GM23338 (cell line): ENCODE results near the gene SAFB. TPM values are rescaled to one million over a fixed set of nuclear protein-coding genes. Genes with fewer than 3 reads are reported as not detected.

ENCODE experiments used
- ATAC-seq: fragments of 200-7000 bp; cut with Tn5 transposase; 3 replicates; pipeline ENCODE4 v1.9.1; 2020
- DNase-seq: peaks from one replicate; pipeline ENCODE4 v3.0.0-alpha.2; 2015; ENCODE audit warnings: low spot score
- H2AFZ ChIP-seq: fragments of 200-600 bp; sonication (generic); 2 replicates; pipeline ENCODE4 v1.8.0; 2016; ENCODE audit warnings: antibody characterized with exemption, mild to moderate bottlenecking, moderate library complexity
- H3F3A ChIP-seq: fragments of 200-600 bp; sonication (generic); replicated peaks from 2 replicates; pipeline ENCODE4 v1.8.0; 2017; ENCODE audit warnings: antibody characterized with exemption, mixed run types, low read depth
- H3K27ac ChIP-seq: fragments of 200-600 bp; sonication (generic); 2 replicates; pipeline ENCODE4 v1.6.1; 2016; ENCODE audit warnings: low read depth
- H3K27me3 ChIP-seq: fragments of 200-600 bp; sonication (generic); 2 replicates; pipeline ENCODE4 v1.8.0; 2016; ENCODE audit warnings: mild to moderate bottlenecking, mixed run types, moderate library complexity; ENCODE audit not compliant: insufficient read depth
- H3K36me3 ChIP-seq: fragments of 200-600 bp; sonication (generic); 2 replicates; pipeline ENCODE4 v1.8.0; 2016; ENCODE audit warnings: mild to moderate bottlenecking; ENCODE audit not compliant: insufficient read depth
- H3K4me1 ChIP-seq: fragments of 200-600 bp; sonication (generic); 2 replicates; pipeline ENCODE4 v1.8.0; 2016; ENCODE audit warnings: mild to moderate bottlenecking, moderate library complexity; ENCODE audit not compliant: insufficient read depth
- H3K4me2 ChIP-seq: fragments of 200-600 bp; sonication (generic); 2 replicates; pipeline ENCODE4 v1.7.1; 2017; ENCODE audit warnings: mixed run types
- H3K4me3 ChIP-seq: fragments of 200-600 bp; sonication (generic); 2 replicates; pipeline ENCODE4 v1.6.1; 2016; ENCODE audit warnings: mixed run types
- H3K79me2 ChIP-seq: fragments of 200-600 bp; sonication (generic); replicated peaks from 2 replicates; pipeline ENCODE4 v1.8.0; 2017; ENCODE audit warnings: mild to moderate bottlenecking; ENCODE audit not compliant: insufficient read depth
- H3K9me2 ChIP-seq: fragments of 200-600 bp; sonication (generic); 2 replicates; pipeline ENCODE4 v1.8.0; 2017; ENCODE audit not compliant: insufficient read depth
- H4K20me1 ChIP-seq: fragments of 200-600 bp; sonication (generic); replicated peaks from 2 replicates; pipeline ENCODE4 v1.8.0; 2017; ENCODE audit warnings: mild to moderate bottlenecking; ENCODE audit not compliant: insufficient read depth
- H3K27ac Mint-ChIP-seq: 2 replicates; pipeline ENCODE4 v1.8.0; 2020; ENCODE audit warnings: inconsistent platforms, mild to moderate bottlenecking, moderate library complexity, mixed read lengths
- H3K27me3 Mint-ChIP-seq: 3 replicates; pipeline ENCODE4 v1.8.0; 2022; ENCODE audit warnings: low read depth, mild to moderate bottlenecking, moderate library complexity, mixed read lengths, inconsistent platforms; ENCODE audit not compliant: insufficient read depth, poor library complexity
- H3K36me3 Mint-ChIP-seq: 3 replicates; pipeline ENCODE4 v1.8.0; 2021; ENCODE audit warnings: low read depth, mild to moderate bottlenecking, inconsistent platforms, moderate library complexity, mixed read lengths
- H3K4me1 Mint-ChIP-seq: 3 replicates; pipeline ENCODE4 v1.8.0; 2020; ENCODE audit warnings: mild to moderate bottlenecking, inconsistent platforms, mixed read lengths
- H3K4me3 Mint-ChIP-seq: 3 replicates; pipeline ENCODE4 v1.8.0; 2021; ENCODE audit warnings: moderate library complexity, mild to moderate bottlenecking, inconsistent platforms, mixed read lengths
- H3K9me3 Mint-ChIP-seq: 3 replicates; pipeline ENCODE4 v1.8.0; 2020; ENCODE audit warnings: moderate library complexity, mild to moderate bottlenecking, inconsistent platforms, mixed read lengths
- CREB1 ChIP-seq: fragments of 250-450 bp; sonication (Bioruptor Pico); IDR thresholded peaks from 2 replicates; pipeline ENCODE4 v1.5.0; 2020; ENCODE audit warnings: low read depth, mild to moderate bottlenecking, moderate library complexity
- CTCF ChIP-seq, 2 experiments: fragments of 200-600 bp in 1 of 2; sonication (generic) in 1 of 2; conservative IDR thresholded peaks; 2 replicates each; pipeline versions ENCODE4 v1.5.1 to v1.6.1; 2016 to 2017; ENCODE audit warnings: antibody characterized with exemption in 2 of 2, low read depth in 2 of 2, mild to moderate bottlenecking in 2 of 2, moderate library complexity in 1 of 2
- EZH2 ChIP-seq: fragments of 200-600 bp; sonication (generic); IDR thresholded peaks from one replicate; pipeline ENCODE4 v1.8.0; 2017; ENCODE audit warnings: antibody characterized with exemption, mild to moderate bottlenecking, low read depth; ENCODE audit not compliant: unreplicated experiment
- EZH2phosphoT487 ChIP-seq: fragments of 200-600 bp; sonication (generic); IDR thresholded peaks from one replicate; pipeline ENCODE4 v1.8.1; 2018; ENCODE audit warnings: antibody characterized with exemption; ENCODE audit not compliant: unreplicated experiment
- JUNB ChIP-seq: IDR thresholded peaks from one replicate; pipeline ENCODE4 v1.6.1; 2016; ENCODE audit warnings: antibody characterized with exemption; ENCODE audit not compliant: unreplicated experiment
- NANOG ChIP-seq: IDR thresholded peaks from 2 replicates; pipeline ENCODE4 v1.6.1; 2016; ENCODE audit warnings: antibody characterized with exemption, borderline replicate concordance
- POLR2AphosphoS5 ChIP-seq: IDR thresholded peaks from 2 replicates; pipeline ENCODE4 v1.6.1; 2016; ENCODE audit warnings: antibody characterized with exemption, low read depth
- STAT1 ChIP-seq: IDR thresholded peaks from one replicate; pipeline ENCODE4 v1.6.1; 2016; ENCODE audit warnings: antibody characterized with exemption; ENCODE audit not compliant: unreplicated experiment
- ZNF114 ChIP-seq: fragments of 250-450 bp; sonication (Bioruptor Pico); IDR thresholded peaks from 2 replicates; pipeline ENCODE4 v1.5.0; 2020; ENCODE audit warnings: mild to moderate bottlenecking, moderate library complexity
- ZNF331 ChIP-seq: fragments of 250-450 bp; sonication (Bioruptor Pico); IDR thresholded peaks from 2 replicates; pipeline ENCODE4 v1.5.0; 2020; ENCODE audit warnings: low read depth, mild to moderate bottlenecking, moderate library complexity
- ZNF462 ChIP-seq: fragments of 250-450 bp; sonication (Bioruptor Pico); IDR thresholded peaks from 2 replicates; pipeline ENCODE4 v1.5.0; 2020; ENCODE audit warnings: mild to moderate bottlenecking, moderate library complexity
- polyA plus RNA-seq: library from polyadenylated mRNA; unstranded; fragments of >200 nt; fragmentation: Nextera tagmentation; extraction: Ambion mirVana; gene quantifications from 2 replicates; pipeline ENCODE4 v1.2.1, GENCODE V29; 2016
- total RNA-seq: library from RNA; depleted of rRNA; stranded (reverse); fragments of >200 nt; shearing (Covaris generic); gene quantifications from 2 replicates; pipeline ENCODE4 v1.2.3, GENCODE V29; 2014
- TF ChIP-seq, protein P1 (sequence below): IDR thresholded peaks from one replicate; pipeline ENCODE4 v1.6.1; 2018; ENCODE audit warnings: antibody characterized with exemption; ENCODE audit not compliant: unreplicated experiment
- TF ChIP-seq, protein P2 (sequence below): IDR thresholded peaks from 2 replicates; pipeline ENCODE4 v1.6.1; 2016; ENCODE audit warnings: antibody characterized with exemption

SAFB gene
- total and polyA plus RNA-seq, 2 experiments from 2014 or later, result 85.2 to 109 TPM

- Mint-ChIP-seq H3K9me3 (no peaks in the 10 kb centered on the region), H3K27ac (no peak overlapping the region), H3K27me3 (peaks cover 5% of the 10 kb centered on the region), H3K36me3 (peaks cover 94% of the 10 kb centered on the region), H3K4me3 (no peak overlapping the region), H3K4me1 (no peaks in the 10 kb centered on the region)
- Histone ChIP-seq H3K4me1 (no peaks in the 10 kb centered on the region), H4K20me1 (peaks cover 22% of the 10 kb centered on the region), H2AFZ (no peak overlapping the region), H3K27me3 (no peaks in the 10 kb centered on the region), H3K4me2 (no peak overlapping the region), H3K27ac (no peak overlapping the region), H3F3A (0 out of 2 replicates have a peak, but pooled peaks cover 5% of the 10 kb centered on the region), H3K4me3 (no peak overlapping the region), H3K79me2 (peaks cover 34% of the 10 kb centered on the region), H3K36me3 (peaks cover 79% of the 10 kb centered on the region), H3K9me2 (no peaks in the 10 kb centered on the region)
- ATAC-seq (no peak), DNase-seq (no peak)
- TF ChIP-seq POLR2AphosphoS5 (no peak), CREB1 (CRISPR knock-in tag) (no peak), STAT1 (no peak), EZH2phosphoT487 (no peak), JUNB (no peak), ZNF331 (CRISPR knock-in tag) (no peak), ZNF114 (CRISPR knock-in tag) (no peak), EZH2 (no peak), ZNF462 (no peak), NANOG (no peak), CTCF (conservative IDR thresholded peaks at IDR 0.05; ENCODE audit: low read depth in 2 of 2) (no peak)
- TF ChIP-seq, protein P1, sequence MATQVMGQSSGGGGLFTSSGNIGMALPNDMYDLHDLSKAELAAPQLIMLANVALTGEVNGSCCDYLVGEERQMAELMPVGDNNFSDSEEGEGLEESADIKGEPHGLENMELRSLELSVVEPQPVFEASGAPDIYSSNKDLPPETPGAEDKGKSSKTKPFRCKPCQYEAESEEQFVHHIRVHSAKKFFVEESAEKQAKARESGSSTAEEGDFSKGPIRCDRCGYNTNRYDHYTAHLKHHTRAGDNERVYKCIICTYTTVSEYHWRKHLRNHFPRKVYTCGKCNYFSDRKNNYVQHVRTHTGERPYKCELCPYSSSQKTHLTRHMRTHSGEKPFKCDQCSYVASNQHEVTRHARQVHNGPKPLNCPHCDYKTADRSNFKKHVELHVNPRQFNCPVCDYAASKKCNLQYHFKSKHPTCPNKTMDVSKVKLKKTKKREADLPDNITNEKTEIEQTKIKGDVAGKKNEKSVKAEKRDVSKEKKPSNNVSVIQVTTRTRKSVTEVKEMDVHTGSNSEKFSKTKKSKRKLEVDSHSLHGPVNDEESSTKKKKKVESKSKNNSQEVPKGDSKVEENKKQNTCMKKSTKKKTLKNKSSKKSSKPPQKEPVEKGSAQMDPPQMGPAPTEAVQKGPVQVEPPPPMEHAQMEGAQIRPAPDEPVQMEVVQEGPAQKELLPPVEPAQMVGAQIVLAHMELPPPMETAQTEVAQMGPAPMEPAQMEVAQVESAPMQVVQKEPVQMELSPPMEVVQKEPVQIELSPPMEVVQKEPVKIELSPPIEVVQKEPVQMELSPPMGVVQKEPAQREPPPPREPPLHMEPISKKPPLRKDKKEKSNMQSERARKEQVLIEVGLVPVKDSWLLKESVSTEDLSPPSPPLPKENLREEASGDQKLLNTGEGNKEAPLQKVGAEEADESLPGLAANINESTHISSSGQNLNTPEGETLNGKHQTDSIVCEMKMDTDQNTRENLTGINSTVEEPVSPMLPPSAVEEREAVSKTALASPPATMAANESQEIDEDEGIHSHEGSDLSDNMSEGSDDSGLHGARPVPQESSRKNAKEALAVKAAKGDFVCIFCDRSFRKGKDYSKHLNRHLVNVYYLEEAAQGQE, result no peak
- TF ChIP-seq, protein P2, sequence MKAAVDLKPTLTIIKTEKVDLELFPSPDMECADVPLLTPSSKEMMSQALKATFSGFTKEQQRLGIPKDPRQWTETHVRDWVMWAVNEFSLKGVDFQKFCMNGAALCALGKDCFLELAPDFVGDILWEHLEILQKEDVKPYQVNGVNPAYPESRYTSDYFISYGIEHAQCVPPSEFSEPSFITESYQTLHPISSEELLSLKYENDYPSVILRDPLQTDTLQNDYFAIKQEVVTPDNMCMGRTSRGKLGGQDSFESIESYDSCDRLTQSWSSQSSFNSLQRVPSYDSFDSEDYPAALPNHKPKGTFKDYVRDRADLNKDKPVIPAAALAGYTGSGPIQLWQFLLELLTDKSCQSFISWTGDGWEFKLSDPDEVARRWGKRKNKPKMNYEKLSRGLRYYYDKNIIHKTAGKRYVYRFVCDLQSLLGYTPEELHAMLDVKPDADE, result no peak
Measured at GRCh38 chr19:5612891-5613865, 9.7 kb upstream of the SAFB start.
